Ovary (tissue), 3 donors: ENCODE results near the gene MYL12A.

ENCODE experiments used
- EP300 ChIP-seq: sonication (generic); formaldehyde crosslinking; IDR thresholded peaks from one replicate; pipeline ENCODE4 v1.6.1; 2017; ENCODE audit warnings: antibody characterized with exemption
- POLR2A ChIP-seq: fragments of 450-650 bp; IDR thresholded peaks from one replicate; pipeline ENCODE4 v1.6.1; 2017; ENCODE audit warnings: antibody characterized with exemption, mild to moderate bottlenecking, moderate library complexity
- TF ChIP-seq, protein P1 (sequence below), 3 donors: fragments of 450-650 bp in 2 of 3; fragments of 200-600 bp in 1 of 3; IDR thresholded peaks; one replicate each; pipeline versions ENCODE4 v1.5.1 to v1.8.0; 2016 to 2022; ENCODE audit warnings: antibody characterized with exemption in 3 of 3, mild to moderate bottlenecking in 1 of 3
- donor health status: DM: no; HTN: no; CAD: no.

DNA sequence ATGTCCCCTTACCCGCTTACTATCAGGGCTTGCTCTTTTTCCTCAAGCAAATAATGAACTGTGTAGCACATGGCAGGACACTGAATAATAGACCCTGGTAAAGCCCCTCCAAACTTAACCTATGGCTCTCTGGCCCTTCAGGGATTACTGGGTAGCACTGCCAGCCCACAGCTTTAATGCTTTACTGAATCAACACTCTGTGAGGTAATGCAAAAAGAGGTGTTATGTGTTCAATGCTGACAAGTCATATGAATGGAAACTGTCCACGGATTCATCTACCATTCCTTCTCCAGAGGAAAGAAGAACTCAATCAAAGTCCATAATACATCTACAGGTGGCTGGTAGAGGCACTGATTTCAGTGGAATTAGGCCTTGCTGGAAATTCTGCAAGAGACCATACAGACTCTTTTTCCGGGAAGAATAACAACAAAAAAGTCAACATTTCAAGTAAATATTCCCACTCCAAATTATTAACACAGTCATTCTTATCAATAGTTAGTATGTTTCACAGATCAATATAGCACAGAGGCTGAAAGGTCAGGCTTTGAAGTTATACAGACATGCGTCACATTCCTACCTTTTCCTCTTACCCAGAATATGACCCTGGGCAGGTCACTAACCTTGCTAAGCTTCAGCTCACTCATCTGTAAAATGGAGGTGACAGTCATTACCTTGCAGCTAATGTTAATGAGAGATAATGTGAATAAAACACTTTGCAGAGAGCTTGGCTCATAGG is 14.0 kb upstream of the MYL12A start:
- TF ChIP-seq, protein P1, sequence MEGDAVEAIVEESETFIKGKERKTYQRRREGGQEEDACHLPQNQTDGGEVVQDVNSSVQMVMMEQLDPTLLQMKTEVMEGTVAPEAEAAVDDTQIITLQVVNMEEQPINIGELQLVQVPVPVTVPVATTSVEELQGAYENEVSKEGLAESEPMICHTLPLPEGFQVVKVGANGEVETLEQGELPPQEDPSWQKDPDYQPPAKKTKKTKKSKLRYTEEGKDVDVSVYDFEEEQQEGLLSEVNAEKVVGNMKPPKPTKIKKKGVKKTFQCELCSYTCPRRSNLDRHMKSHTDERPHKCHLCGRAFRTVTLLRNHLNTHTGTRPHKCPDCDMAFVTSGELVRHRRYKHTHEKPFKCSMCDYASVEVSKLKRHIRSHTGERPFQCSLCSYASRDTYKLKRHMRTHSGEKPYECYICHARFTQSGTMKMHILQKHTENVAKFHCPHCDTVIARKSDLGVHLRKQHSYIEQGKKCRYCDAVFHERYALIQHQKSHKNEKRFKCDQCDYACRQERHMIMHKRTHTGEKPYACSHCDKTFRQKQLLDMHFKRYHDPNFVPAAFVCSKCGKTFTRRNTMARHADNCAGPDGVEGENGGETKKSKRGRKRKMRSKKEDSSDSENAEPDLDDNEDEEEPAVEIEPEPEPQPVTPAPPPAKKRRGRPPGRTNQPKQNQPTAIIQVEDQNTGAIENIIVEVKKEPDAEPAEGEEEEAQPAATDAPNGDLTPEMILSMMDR (IDR thresholded peaks at IDR 0.05): no peak
- no peak for TF ChIP-seq POLR2A
- no peak for TF ChIP-seq EP300
